Ovary (tissue), 9 donors: ENCODE measurements around the gene TCEA2. TPM values are rescaled to one million over a fixed set of nuclear protein-coding genes. Genes with fewer than 3 reads are reported as not detected.

Experiments
- DNase-seq, 5 donors: peaks; one replicate each; pipeline ENCODE4 v3.0.0-alpha.2; 2019 to 2020
- H3K27ac ChIP-seq, 2 donors: fragments of 200-600 bp; one replicate each; pipeline versions ENCODE4 v1.5.1 to v1.8.0; 2019 to 2022
- H3K27me3 ChIP-seq: fragments of 200-600 bp; one replicate; pipeline ENCODE4 v1.8.0; 2022
- H3K36me3 ChIP-seq: fragments of 200-600 bp; sonication (generic); one replicate; pipeline ENCODE4 v1.5.1; 2019
- H3K4me1 ChIP-seq: one replicate; pipeline ENCODE4 v1.8.1; 2013; ENCODE audit warnings: mild to moderate bottlenecking, moderate library complexity; ENCODE audit not compliant: insufficient read depth
- H3K4me3 ChIP-seq: fragments of 200-600 bp; sonication (generic); one replicate; pipeline ENCODE4 v1.5.1; 2017
- H3K9me3 ChIP-seq, 2 donors: fragments of 200-600 bp in 1 of 2; sonication (generic) in 1 of 2; one replicate each; pipeline versions ENCODE4 v1.5.1 to v1.8.1; 2013 to 2019; ENCODE audit warnings: mild to moderate bottlenecking in 1 of 2, moderate library complexity in 1 of 2
- EP300 ChIP-seq: sonication (generic); formaldehyde crosslinking; IDR thresholded peaks from one replicate; pipeline ENCODE4 v1.6.1; 2017; ENCODE audit warnings: antibody characterized with exemption
- POLR2A ChIP-seq: fragments of 450-650 bp; IDR thresholded peaks from one replicate; pipeline ENCODE4 v1.6.1; 2017; ENCODE audit warnings: antibody characterized with exemption, mild to moderate bottlenecking, moderate library complexity
- WGBS, 3 donors: extraction: QIAGEN DNeasy Blood & Tissue Kit in 1 of 3; methylation state at CpG; one replicate each; pipeline versions ENCODE4 v1.1.5 to v1.1.7; 2013 to 2017; 5-methylcytosine and 5-hydroxymethylcytosine counted together
- intact Hi-C, 4 donors: fragments of 100-400 bp; cut with DNase I; formaldehyde crosslinking; loops; one replicate each; pipeline versions ENCODE4 v1.11.0 to v1.15.1; 2022 to 2023
- polyA plus RNA-seq, 2 donors: library from polyadenylated mRNA; stranded (reverse); fragments of 200-250 nt in 1 of 2; fragments of 350-450 nt in 1 of 2; fragmentation: Illumina TruSeq in 1 of 2; extraction: RNeasy Lipid Tissue Mini Kit (QIAGEN cat#74804) in 1 of 2; gene quantifications; one replicate each; pipeline ENCODE4 v1.2.3, GENCODE V29; 2013 to 2014
- total RNA-seq, 7 donors: library from RNA; depleted of rRNA in 2 of 7; stranded (reverse); fragments of >200 nt in 2 of 7; fragmentation: NEBNext Ultra II Directional in 3 of 7; extraction: Animal tissue kit (Norgen Biotek cat#: 25700) in 3 of 7; gene quantifications; one replicate each; pipeline versions ENCODE4 v1.1.0 to v1.2.4, GENCODE V29; 2016 to 2023
- TF ChIP-seq, protein P1 (sequence below), 3 donors: fragments of 450-650 bp in 2 of 3; fragments of 200-600 bp in 1 of 3; IDR thresholded peaks; one replicate each; pipeline versions ENCODE4 v1.5.1 to v1.8.0; 2016 to 2022; ENCODE audit warnings: antibody characterized with exemption in 3 of 3, mild to moderate bottlenecking in 1 of 3
- donor health status: DM: no; HTN: no; CAD: no; lungs with moderate emphysema.
- donor health status: DM: no; HTN: no; CAD: no.
- donor health status: Bipolar disorder and iron deficiency.
- donor health status: DM: yes; HTN: yes; CAD: no.
- donor health status: DM: no; HTN: no; CAD: no.
- donor health status: DM: yes; HTN: yes; CAD: no.

TCEA2 gene
- total and polyA plus RNA-seq, 9 donors = 20.0 to 93.5 (median 71.9) TPM

DNA sequence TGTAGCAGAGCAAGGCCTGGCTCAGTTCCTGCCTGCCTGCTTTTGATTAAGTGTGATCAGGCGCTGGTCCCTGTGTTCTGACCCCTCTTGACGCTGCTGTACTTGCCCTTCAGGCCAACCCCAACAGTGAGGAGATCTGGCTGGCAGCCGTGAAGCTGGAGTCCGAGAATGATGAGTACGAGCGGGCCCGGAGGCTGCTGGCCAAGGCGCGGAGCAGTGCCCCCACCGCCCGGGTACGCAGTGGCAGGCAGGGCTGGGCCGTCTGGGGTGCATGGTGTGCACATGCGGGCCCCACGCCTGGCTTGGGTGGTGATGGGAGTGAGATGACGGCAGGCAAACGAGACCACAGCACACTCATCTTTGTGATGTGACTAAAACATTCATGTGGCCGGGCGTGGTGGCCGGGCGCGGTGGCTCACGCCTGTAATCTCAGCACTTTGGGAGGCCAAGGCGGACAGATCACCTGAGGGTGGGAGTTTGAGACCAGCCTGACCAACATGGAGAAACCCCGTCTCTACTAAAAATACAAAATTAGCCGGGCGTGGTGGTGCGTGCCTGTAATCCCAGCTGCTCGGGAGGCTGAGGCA lies 37.1 kb upstream of the TCEA2 start:
- TF ChIP-seq POLR2A = no peak
- TF ChIP-seq EP300 = no peak
- WGBS, 3 donors = 92 to 93% (median 92%) methylated on average over 29 of the region's 29 CpGs
- Histone ChIP-seq H3K9me3 (no peaks in the 10 kb centered on the region), H3K36me3 (no peaks in the 10 kb centered on the region), H3K4me1 (no peaks in the 10 kb centered on the region), H3K4me3 (no peak overlapping the region), H3K27me3 (no peaks in the 10 kb centered on the region), H3K27ac (no peak overlapping the region)
- DNase-seq = no peak
- intact Hi-C loops = no loop called here

DNA sequence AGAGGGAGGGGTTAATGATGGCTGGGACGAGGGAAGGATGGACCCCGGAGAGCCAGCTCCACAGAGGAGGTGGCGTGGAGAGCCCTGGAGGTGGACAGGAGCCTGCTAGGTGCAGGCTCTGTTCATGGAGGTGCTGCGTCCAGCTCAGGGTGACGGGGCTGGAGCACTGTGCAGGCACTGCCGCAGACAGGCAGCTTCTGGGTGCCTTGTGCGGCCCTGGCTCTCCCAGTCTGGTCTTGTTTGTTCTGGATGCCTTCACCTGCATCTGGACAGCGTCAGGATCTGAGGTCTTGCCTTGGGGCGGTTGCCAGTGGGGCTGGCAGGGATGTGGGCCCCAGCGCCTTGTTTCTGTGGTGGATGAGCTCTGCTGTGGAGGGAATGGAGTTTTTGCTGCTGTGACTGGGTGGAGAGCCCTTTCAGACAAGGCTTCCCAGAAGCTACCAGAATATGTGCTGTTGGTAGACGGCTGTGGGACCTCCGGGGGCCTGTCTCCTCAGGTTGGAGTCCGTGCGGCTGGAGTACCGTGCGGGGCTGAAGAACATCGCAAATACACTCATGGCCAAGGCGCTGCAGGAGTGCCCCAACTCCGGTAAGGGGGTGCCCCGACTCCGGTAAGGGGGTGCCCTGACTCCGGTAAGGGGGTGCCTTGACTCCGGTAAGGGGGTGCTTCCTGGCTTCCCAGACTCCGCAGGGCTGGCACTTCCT lies 34.9 kb upstream of the TCEA2 start:
- Histone ChIP-seq H3K36me3 (no peaks in the 10 kb centered on the region), H3K27me3 (no peaks in the 10 kb centered on the region), H3K4me3 (no peak overlapping the region), H3K27ac (no peak overlapping the region), H3K4me1 (no peaks in the 10 kb centered on the region), H3K9me3 (no peaks in the 10 kb centered on the region)
- TF ChIP-seq EP300 = no peak
- intact Hi-C loops = no loop called here
- DNase-seq = no peak
- 85 to 91% (median 87%) methylated on average over 24 of the region's 24 CpGs for WGBS, 3 donors

DNA sequence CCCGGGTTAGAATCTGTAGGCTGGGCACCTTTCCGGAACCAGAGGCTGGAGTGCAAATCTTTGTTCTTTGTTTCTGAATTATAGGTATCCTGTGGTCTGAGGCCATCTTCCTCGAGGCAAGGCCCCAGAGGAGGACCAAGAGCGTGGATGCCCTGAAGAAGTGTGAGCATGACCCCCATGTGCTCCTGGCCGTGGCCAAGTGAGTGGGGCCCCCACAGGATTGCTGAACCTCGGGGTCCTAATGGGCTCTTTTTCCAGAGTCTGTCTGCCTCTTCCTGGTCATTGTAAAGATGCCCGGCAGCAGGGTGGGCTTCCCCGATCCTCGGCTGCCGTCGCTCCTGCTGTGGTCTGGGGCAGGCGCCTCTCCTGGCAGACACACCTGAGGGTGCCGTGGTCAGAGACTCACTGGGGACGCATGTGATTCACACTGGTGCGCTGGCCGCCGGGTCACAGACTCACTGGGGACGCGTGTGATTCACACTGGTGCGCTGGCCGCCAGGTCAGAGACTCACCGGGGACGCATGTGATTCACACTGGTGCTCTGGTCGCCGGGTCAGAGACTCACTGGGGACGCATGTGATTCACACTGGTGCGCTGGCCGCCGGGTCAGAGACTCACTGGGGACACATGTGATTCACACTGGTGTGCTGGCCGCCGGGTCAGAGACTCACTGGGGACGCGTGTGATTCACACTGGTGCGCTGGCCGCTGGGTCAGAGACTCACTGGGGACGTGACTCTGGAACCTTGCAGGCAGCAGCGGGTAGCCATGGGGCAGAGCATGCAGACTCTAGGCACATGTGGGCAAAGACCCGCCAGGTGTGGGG lies 33.5 kb upstream of the TCEA2 start:
- 91 to 94% (median 93%) methylated on average over 29 to 38 of the region's 38 CpGs for WGBS, 3 donors
- no peak overlapping the region for H3K27ac ChIP-seq

DNA sequence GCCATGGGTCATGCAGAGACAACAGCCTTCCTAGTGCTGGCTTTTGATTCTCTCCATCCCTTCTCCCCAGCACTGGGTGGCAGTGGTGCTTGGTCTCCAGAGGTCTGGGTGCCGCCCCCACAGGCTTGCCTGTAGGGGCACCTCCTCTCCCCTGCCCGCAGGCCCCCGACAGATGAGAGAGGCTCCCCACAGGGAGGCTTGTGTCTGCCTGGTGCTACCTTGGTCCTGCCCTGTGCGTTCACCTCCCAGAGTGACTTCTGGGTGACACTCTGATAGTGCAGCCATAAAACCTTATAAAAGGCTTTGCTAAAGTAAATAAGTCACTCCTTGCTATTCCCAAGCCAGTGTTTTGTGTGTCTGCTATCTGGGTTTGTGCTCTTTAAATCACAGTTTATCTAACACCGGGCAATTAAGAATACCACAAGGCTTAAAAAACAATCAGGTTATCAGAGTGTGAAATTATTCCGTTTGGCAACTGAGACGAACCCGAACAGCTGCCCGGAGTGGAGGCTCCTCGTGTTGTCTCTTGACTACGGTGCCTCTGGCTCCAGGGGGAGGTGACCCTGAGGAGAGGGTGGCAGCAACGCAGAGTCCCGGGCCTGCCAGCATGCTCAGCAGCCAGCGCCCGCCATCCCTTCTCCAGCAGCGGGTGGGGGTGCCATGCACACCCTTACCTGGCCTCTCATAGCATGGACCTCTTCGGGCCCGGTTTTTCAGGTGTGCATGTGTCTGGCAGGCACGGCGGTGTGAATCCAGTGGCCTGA lies 32.4 kb upstream of the TCEA2 start:
- Histone ChIP-seq H3K27me3 (no peaks in the 10 kb centered on the region), H3K9me3 (no peaks in the 10 kb centered on the region), H3K27ac (no peak overlapping the region), H3K4me1 (peaks cover 3% of the 10 kb centered on the region), H3K36me3 (no peaks in the 10 kb centered on the region), H3K4me3 (no peak overlapping the region)
- 78 to 84% (median 80%) methylated on average over 20 of the region's 20 CpGs for WGBS, 3 donors
- DNase-seq = no peak
- intact Hi-C loops = loop anchor here in 1 of 4 donors (10.0 kb wide), 1 partner anchor 84 kb away; no protein-coding TSS in a partner anchor
- TF ChIP-seq, protein P1, sequence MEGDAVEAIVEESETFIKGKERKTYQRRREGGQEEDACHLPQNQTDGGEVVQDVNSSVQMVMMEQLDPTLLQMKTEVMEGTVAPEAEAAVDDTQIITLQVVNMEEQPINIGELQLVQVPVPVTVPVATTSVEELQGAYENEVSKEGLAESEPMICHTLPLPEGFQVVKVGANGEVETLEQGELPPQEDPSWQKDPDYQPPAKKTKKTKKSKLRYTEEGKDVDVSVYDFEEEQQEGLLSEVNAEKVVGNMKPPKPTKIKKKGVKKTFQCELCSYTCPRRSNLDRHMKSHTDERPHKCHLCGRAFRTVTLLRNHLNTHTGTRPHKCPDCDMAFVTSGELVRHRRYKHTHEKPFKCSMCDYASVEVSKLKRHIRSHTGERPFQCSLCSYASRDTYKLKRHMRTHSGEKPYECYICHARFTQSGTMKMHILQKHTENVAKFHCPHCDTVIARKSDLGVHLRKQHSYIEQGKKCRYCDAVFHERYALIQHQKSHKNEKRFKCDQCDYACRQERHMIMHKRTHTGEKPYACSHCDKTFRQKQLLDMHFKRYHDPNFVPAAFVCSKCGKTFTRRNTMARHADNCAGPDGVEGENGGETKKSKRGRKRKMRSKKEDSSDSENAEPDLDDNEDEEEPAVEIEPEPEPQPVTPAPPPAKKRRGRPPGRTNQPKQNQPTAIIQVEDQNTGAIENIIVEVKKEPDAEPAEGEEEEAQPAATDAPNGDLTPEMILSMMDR (IDR thresholded peaks at IDR 0.05) = no peak
- TF ChIP-seq EP300 = no peak
- TF ChIP-seq POLR2A = no peak

More for the DNA sequence above, 33.5 kb upstream of the TCEA2 start:
- intact Hi-C loops = loop anchor here in 1 of 4 donors (10.0 kb wide), 1 partner anchor 85 kb away; no protein-coding TSS in a partner anchor
- Histone ChIP-seq H3K4me1 (peaks cover 3% of the 10 kb centered on the region), H3K36me3 (no peaks in the 10 kb centered on the region), H3K4me3 (no peak overlapping the region), H3K9me3 (no peaks in the 10 kb centered on the region), H3K27me3 (no peaks in the 10 kb centered on the region)
- TF ChIP-seq, protein P1 (IDR thresholded peaks at IDR 0.05) = no peak
- TF ChIP-seq POLR2A (no peak), EP300 (no peak)
- DNase-seq = no peak

DNA sequence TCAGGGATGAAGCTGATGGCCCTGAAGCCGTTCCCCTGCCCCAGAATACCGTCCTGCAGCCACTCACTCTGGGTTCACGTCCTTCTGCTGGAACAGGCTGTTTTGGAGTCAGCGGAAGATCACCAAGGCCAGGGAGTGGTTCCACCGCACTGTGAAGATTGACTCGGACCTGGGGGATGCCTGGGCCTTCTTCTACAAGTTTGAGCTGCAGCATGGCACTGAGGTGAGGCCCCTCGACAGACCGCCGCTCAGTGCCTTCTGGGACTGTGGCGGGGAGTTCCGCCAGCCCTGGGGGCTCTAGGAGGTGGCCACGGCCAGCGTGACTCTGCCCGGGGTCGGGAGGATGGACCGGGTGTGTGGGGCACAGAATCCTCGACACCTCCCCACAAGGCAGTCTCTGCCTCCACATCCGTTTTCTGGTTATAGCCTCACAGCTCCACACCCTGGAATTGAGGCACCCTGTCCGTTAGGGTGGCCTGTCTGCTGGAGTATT lies 31.1 kb upstream of the TCEA2 start:
- H3K4me3 ChIP-seq = no peak overlapping the region
- no peak for TF ChIP-seq EP300
- TF ChIP-seq, protein P1 (IDR thresholded peaks at IDR 0.05) = no peak
- no peak for TF ChIP-seq POLR2A
- intact Hi-C loops = loop anchor here in 1 of 4 donors (10.0 kb wide), 1 partner anchor 83 kb away; no protein-coding TSS in a partner anchor
- no peaks in the 10 kb centered on the region for H3K36me3 ChIP-seq
- H3K27ac ChIP-seq = no peak overlapping the region
- WGBS, 3 donors = 90 to 91% (median 90%) methylated on average over 18 to 19 of the region's 19 CpGs
- no peaks in the 10 kb centered on the region for H3K9me3 ChIP-seq
- DNase-seq = no peak
- H3K4me1 ChIP-seq = peaks cover 3% of the 10 kb centered on the region
- no peaks in the 10 kb centered on the region for H3K27me3 ChIP-seq
